ENCODE measurements around the gene ITPR2.
A peak's percentile ranks its signal among the peaks of the same experiment; 100 is the strongest.
"Not testable (repeated sequence)": the region's sequence is repeated elsewhere in the genome, so short reads cannot be mapped to it uniquely, and the experiment has no call there.

The ITPR2 gene

GRCh38 chr12:26331960-26332359 lies 501.0 kb downstream of the ITPR2 start:
- ATAC-seq: peak; percentile 51 to 60

- no peak for ATAC-seq
Observed at GRCh38 chr12:26331136-26331535, 501.9 kb downstream of the ITPR2 start.

- no peak for ATAC-seq
Observed at GRCh38 chr12:26327975-26328644, 504.9 kb downstream of the ITPR2 start.

- ATAC-seq: no peak
Observed at GRCh38 chr12:26323673-26324072, 509.3 kb downstream of the ITPR2 start.

- ATAC-seq: no peak
Observed at GRCh38 chr12:26319511-26319910, 513.5 kb downstream of the ITPR2 start.

- ATAC-seq: peak; percentile 50 to 58
Observed at GRCh38 chr12:26318661-26319068, 514.3 kb downstream of the ITPR2 start.

GRCh38 chr12:26317942-26318575 lies 514.9 kb downstream of the ITPR2 start:
- ATAC-seq: peak; percentile 93 to 99

GRCh38 chr12:26314103-26314502 lies 518.9 kb downstream of the ITPR2 start:
- not testable (repeated sequence) for ATAC-seq

- ATAC-seq: not testable (repeated sequence)
Observed at GRCh38 chr12:26310489-26310888, 522.5 kb downstream of the ITPR2 start.

- no peak for ATAC-seq
Observed at GRCh38 chr12:26309634-26310033, 523.4 kb downstream of the ITPR2 start.

- no peak for ATAC-seq
Observed at GRCh38 chr12:26304273-26304672, 528.7 kb downstream of the ITPR2 start.

- ATAC-seq: no peak
Observed at GRCh38 chr12:26303418-26303817, 529.6 kb downstream of the ITPR2 start.

GRCh38 chr12:26302776-26303175 lies 530.2 kb downstream of the ITPR2 start:
- no peak for ATAC-seq

GRCh38 chr12:26299751-26300150 lies 533.2 kb downstream of the ITPR2 start:
- ATAC-seq: no peak

GRCh38 chr12:26298785-26299621 lies 534.0 kb downstream of the ITPR2 start:
- ATAC-seq: peak; percentile 98

GRCh38 chr12:26297396-26298070 lies 535.5 kb downstream of the ITPR2 start:
- ATAC-seq: no peak

- ATAC-seq: no peak
Observed at GRCh38 chr12:26295001-26295400, 538.0 kb downstream of the ITPR2 start.

- ATAC-seq: no peak
Observed at GRCh38 chr12:26293612-26294011, 539.4 kb downstream of the ITPR2 start.

GRCh38 chr12:26292596-26292995 lies 540.4 kb downstream of the ITPR2 start:
- no peak for ATAC-seq

- no peak for ATAC-seq
Observed at GRCh38 chr12:26290565-26290964, 542.4 kb downstream of the ITPR2 start.

- ATAC-seq: no peak
Observed at GRCh38 chr12:26287671-26288381, 545.2 kb downstream of the ITPR2 start.

All from activated CD4-positive, CD25-positive, alpha-beta regulatory T cell treated with anti-CD3 and anti-CD28 coated beads, Interleukin-2, amount 50 U/mL, for 24 hours (primary cell).